Thymus (tissue), 11 donors: Measurements from ENCODE around the gene RPS6KA2. TPM values are rescaled to one million over a fixed set of nuclear protein-coding genes. Genes with fewer than 3 reads are reported as not detected.

ENCODE experiments used
- DNase-seq, 9 donors: peaks; one replicate each; pipeline ENCODE4 v3.0.0-alpha.2; 2013; ENCODE audit warnings: low spot score in 9 of 9, low read depth in 6 of 9, missing footprints in 1 of 9
- H3K27ac ChIP-seq, 2 donors: one replicate each; pipeline ENCODE4 v1.5.1; 2013; ENCODE audit warnings: control low read depth in 1 of 2, low read depth in 1 of 2, low read length in 1 of 2, mild to moderate bottlenecking in 1 of 2, moderate library complexity in 1 of 2
- H3K27me3 ChIP-seq, 2 donors: one replicate each; pipeline ENCODE4 v1.5.1; 2013; ENCODE audit warnings: low read length in 1 of 2; ENCODE audit not compliant: control insufficient read depth in 2 of 2, insufficient read depth in 1 of 2
- H3K36me3 ChIP-seq, 2 donors: one replicate each; pipeline ENCODE4 v1.5.1; 2013; ENCODE audit warnings: low read length in 1 of 2, mild to moderate bottlenecking in 1 of 2, moderate library complexity in 1 of 2; ENCODE audit not compliant: control insufficient read depth in 2 of 2, insufficient read depth in 2 of 2
- H3K4me1 ChIP-seq, 2 donors: one replicate each; pipeline ENCODE4 v1.5.1; 2013; ENCODE audit warnings: low read length in 2 of 2; ENCODE audit not compliant: control insufficient read depth in 2 of 2, insufficient read depth in 2 of 2
- H3K4me3 ChIP-seq, 2 donors: one replicate each; pipeline ENCODE4 v1.5.1; 2013; ENCODE audit warnings: low read length in 2 of 2, control low read depth in 1 of 2, mild to moderate bottlenecking in 1 of 2
- H3K9me3 ChIP-seq, 2 donors: one replicate each; pipeline ENCODE4 v1.5.1; 2013; ENCODE audit warnings: low read length in 1 of 2, mild to moderate bottlenecking in 1 of 2; ENCODE audit not compliant: control insufficient read depth in 2 of 2, insufficient read depth in 1 of 2
- WGBS: extraction: QIAGEN DNeasy Blood & Tissue Kit; methylation state at CpG from one replicate; pipeline ENCODE4 v1.1.7; 2013; 5-methylcytosine and 5-hydroxymethylcytosine counted together
- polyA plus RNA-seq: library from polyadenylated mRNA; stranded (reverse); fragments of 200-250 nt; gene quantifications from one replicate; pipeline ENCODE4 v1.2.3, GENCODE V29; 2013
- total RNA-seq: library from RNA; stranded (reverse); fragments of 120-200 nt; gene quantifications from one replicate; pipeline ENCODE4 v1.2.4, GENCODE V29; 2013
- donor health status: healthy.

The RPS6KA2 gene
- total and polyA plus RNA-seq, 2 donors, result 2.9 to 12.3 TPM

DNA sequence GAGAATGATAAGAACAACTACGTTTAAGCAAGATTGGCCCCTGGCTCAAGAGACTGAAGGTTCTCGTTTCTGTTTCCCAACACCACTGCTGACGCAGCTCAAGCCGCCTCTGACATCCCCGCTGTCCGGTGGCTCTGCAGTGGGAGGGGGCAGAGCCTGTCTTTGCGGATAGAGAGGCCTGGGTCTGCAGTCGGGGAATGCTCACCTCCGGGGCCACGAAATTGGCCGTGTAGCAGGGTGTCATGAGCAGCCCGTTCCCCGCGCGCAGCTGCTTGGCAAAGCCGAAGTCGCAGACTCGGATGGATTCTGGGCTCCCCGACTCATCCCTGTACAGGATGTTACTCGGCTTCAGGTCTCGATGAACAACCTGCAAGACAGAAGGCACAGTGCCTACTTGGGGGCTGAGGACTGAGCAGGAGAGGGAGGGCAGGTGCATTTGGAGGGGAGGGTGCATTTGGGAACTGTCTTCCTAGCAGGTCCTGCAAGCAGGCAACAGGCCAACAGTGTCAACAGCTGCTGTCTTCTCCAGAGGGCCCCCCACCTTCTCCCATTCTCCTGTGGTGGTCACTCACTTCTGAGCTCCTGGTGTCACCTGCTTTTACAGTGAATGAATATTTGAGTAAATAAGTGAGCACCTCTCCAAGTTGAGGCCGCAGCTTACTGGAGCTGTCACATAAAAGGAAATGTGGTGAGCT, 203.9 kb downstream of the RPS6KA2 start:
- no peak overlapping the region for H3K4me3 ChIP-seq

DNA sequence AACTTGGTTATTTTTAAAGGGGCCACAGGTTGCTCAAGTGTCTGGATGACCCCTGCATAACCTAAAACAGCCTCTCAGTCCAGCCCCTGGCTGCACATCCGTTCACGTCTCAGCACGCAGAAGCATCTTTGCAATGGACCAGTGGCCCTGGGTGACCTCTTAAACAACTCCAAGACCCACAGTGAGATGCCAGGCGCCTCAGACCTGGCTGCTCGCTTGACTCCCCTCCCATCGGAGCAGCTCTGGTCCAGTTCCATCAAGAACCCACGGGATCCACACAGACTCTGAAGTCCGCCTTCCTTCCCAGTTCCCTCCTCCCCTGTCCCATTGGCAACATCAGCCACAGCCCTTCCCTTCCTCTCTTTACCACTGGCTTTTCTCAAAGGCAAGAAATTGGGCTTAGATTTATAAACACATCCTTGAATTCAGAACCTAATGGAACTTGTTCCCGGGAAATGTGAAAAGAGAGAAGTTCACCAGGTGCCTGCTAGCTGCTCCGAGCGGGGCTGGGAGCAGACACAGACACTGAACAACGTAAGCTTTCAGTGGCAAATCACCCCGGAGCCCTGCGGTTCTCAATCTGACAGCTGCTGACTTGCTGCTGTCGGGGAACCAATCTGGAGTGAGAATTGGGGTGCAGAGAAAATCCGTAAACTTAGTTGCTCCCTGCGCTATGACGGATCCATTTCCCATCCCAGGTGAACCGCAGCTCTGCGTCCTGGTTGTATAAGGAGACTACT, 204.7 kb downstream of the RPS6KA2 start:
- no peak for DNase-seq
- H3K36me3 ChIP-seq, result peaks cover 0 to 3% of the 10 kb centered on the region in 2 donors
- H3K4me3 ChIP-seq, result no peak overlapping the region
- WGBS, result 94% methylated on average over 20 of the region's 20 CpGs
- H3K27me3 ChIP-seq, result no peaks in the 10 kb centered on the region
- H3K4me1 ChIP-seq, result peaks cover 38 to 57% of the 10 kb centered on the region in 2 donors
- no peak overlapping the region for H3K27ac ChIP-seq
- no peaks in the 10 kb centered on the region for H3K9me3 ChIP-seq

More for the DNA sequence above, 203.9 kb downstream of the RPS6KA2 start:
- DNase-seq, result no peak
- Histone ChIP-seq H3K36me3 (peaks cover 0 to 3% of the 10 kb centered on the region in 2 donors), H3K4me1 (peaks cover 29 to 49% of the 10 kb centered on the region in 2 donors), H3K27me3 (no peaks in the 10 kb centered on the region), H3K27ac (no peak overlapping the region), H3K9me3 (no peaks in the 10 kb centered on the region)
- 98% methylated on average over 22 of the region's 22 CpGs for WGBS

DNA sequence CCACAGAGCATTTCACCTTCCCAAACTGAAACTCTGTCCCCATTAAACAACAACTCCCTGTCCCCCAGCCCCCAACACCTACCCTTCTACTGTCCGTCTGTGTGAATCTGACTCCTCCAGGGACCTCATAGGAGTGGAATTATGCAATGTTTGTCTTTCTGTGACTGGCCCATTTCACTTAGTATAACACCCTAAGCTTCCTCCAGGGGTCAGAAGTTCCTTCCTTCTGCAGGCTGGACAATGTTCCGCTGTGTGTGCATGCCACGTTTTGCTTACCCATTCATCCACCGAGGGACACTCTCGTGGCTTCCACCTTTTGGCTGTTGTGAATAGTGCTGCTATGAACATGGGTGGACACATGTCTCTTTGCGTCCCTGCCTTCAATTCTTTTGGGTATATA, 206.7 kb downstream of the RPS6KA2 start:
- Histone ChIP-seq H3K4me3 (no peak overlapping the region), H3K27ac (peak overlapping the region; percentile 87 to 96), H3K9me3 (peaks cover 0 to 5% of the 10 kb centered on the region in 2 donors), H3K36me3 (peaks cover 0 to 6% of the 10 kb centered on the region in 2 donors), H3K27me3 (no peaks in the 10 kb centered on the region), H3K4me1 (peaks cover 56 to 77% of the 10 kb centered on the region in 2 donors)
- WGBS, result 89% methylated on average over 6 of the region's 6 CpGs
- no peak for DNase-seq

DNA sequence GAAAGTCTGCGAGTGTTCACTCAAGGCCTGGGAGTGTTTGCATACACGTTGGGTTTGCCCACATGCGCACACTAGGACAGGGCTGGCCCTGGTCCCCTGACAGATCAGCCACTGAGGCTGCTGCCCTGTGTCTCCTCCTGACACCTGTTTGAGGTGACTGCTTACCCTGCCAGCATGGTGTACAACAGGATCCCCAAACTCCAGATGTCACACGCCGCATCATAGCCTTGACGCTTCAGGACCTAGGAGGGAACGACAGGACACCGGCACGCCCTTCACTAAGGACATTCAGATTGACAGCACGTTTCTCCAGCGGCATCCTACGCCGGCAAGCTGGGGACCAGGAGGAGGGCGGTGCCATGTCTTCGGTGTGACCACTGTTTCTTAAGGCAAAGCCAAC, 207.3 kb downstream of the RPS6KA2 start:
- no peaks in the 10 kb centered on the region for H3K27me3 ChIP-seq
- peak overlapping the region; percentile 87 to 96 for H3K27ac ChIP-seq
- peaks cover 0 to 6% of the 10 kb centered on the region in 2 donors for H3K36me3 ChIP-seq
- no peak for DNase-seq
- H3K4me3 ChIP-seq, result no peak overlapping the region
- 86% methylated on average over 15 of the region's 15 CpGs for WGBS
- H3K9me3 ChIP-seq, result peaks cover 0 to 5% of the 10 kb centered on the region in 2 donors
- peaks cover 59 to 81% of the 10 kb centered on the region in 2 donors for H3K4me1 ChIP-seq

DNA sequence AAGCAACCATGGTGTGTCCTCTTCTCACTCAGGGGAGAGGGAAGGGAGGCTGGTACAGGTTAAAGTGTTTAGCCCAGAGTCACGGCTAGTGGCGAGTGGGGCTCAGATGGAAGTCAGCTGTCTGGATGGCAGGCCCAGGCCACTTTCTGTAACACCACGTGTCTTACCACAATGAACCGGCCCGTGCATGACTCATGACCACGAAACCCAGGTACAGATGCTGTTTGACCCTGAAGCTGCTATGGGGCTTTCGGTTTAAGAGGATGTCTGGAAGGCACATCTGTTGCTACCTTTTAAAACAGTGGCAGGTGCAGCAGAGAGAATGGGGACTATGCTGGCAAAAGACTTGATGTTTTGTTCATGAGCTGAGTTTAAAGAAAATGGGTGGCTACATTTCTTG, 207.8 kb downstream of the RPS6KA2 start:
- H3K4me3 ChIP-seq, result no peak overlapping the region
- peak overlapping the region; percentile 87 to 96 for H3K27ac ChIP-seq
- peak in 4 of 9 donors; percentile 63 to 87 (median 66) for DNase-seq
- peaks cover 0 to 5% of the 10 kb centered on the region in 2 donors for H3K9me3 ChIP-seq
- H3K27me3 ChIP-seq, result no peaks in the 10 kb centered on the region
- H3K4me1 ChIP-seq, result peaks cover 61 to 84% of the 10 kb centered on the region in 2 donors
- peaks cover 0 to 6% of the 10 kb centered on the region in 2 donors for H3K36me3 ChIP-seq
- WGBS, result 8% methylated on average over 7 of the region's 7 CpGs

DNA sequence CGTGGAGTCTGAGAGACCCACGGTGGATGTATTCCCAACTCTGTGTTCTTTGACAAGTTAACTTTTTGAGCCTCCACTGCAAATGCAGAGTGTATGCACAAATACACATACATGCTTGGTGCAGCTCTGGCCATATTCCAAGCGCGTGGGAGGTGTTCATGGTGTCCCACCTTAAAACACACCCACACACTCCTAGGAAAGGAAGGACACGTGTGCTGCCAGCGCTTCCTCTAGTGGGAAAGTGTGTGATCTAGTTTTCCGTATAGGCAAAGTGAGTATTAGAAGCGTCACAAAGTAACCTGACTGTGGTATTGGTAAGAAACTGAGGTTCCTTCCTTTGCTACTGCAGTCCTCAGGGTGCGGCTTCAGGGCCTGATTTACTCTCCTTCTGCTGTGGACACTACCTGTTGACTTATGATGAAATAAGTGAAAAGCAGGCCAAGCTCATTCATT, 208.3 kb downstream of the RPS6KA2 start:
- H3K27ac ChIP-seq, result peak overlapping the region; percentile 87 to 96
- H3K9me3 ChIP-seq, result peaks cover 0 to 5% of the 10 kb centered on the region in 2 donors
- H3K36me3 ChIP-seq, result peaks cover 0 to 6% of the 10 kb centered on the region in 2 donors
- 84% methylated on average over 9 of the region's 9 CpGs for WGBS
- no peaks in the 10 kb centered on the region for H3K27me3 ChIP-seq
- no peak overlapping the region for H3K4me3 ChIP-seq
- H3K4me1 ChIP-seq, result peaks cover 63 to 84% of the 10 kb centered on the region in 2 donors
- DNase-seq, result peak in 1 of 9 donors; percentile 44

DNA sequence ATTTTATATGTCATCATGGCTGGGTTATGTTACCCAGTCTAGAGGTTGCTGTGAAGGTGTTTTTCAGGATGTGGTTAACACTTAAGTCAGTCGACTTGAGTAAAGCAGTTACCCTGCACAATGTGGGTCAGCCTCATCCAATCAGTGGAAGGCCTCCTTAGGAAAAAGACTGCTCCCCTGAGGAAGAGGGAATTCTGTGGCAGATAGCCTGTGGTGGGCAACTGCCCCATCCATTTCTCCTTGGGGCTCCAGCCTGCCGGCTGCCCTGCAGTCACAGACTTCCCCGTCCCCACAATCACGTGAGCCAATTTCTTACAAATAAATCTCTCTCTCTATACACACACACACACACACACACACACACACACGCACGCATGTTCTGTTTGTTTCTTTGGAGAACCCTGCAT, 209.8 kb downstream of the RPS6KA2 start:
- peaks cover 77 to 90% of the 10 kb centered on the region in 2 donors for H3K4me1 ChIP-seq
- peaks cover 0 to 5% of the 10 kb centered on the region in 2 donors for H3K9me3 ChIP-seq
- H3K27ac ChIP-seq, result peak overlapping the region; percentile 93 to 96
- H3K4me3 ChIP-seq, result no peak overlapping the region
- peak in 5 of 9 donors; percentile 73 to 93 (median 78) for DNase-seq
- WGBS, result 29% methylated on average over 6 of the region's 6 CpGs
- no peaks in the 10 kb centered on the region for H3K27me3 ChIP-seq
- H3K36me3 ChIP-seq, result peaks cover 0 to 3% of the 10 kb centered on the region in 2 donors

DNA sequence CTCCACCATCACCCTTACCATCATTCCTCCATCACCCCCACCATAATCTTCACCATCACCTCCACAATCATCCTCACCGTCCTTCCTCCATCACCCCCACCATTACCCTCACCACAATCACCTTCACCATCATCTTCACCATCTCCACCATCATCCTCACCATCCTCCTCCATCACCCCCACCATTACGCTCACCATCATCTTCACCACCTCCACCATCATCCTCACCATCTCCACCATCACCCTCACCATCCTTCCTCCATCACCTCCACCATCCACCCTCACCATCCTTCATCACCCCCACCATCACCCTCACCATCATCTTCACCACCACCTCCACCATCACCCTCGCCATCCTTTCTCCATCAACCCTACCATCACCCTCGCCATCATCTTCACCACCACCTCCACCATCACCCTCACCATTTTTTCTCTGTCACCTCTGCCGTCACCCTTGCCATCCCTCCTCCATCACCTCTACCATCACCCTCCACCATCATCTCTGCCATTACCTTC, 211.2 kb downstream of the RPS6KA2 start:
- Histone ChIP-seq H3K4me3 (no peak overlapping the region), H3K4me1 (peaks cover 86 to 93% of the 10 kb centered on the region in 2 donors), H3K27ac (peak overlapping the region; percentile 82 to 90), H3K9me3 (peaks cover 0 to 5% of the 10 kb centered on the region in 2 donors), H3K27me3 (no peaks in the 10 kb centered on the region), H3K36me3 (peaks cover 0 to 3% of the 10 kb centered on the region in 2 donors)
- no peak for DNase-seq
- 85% methylated on average over 5 of the region's 5 CpGs for WGBS

DNA sequence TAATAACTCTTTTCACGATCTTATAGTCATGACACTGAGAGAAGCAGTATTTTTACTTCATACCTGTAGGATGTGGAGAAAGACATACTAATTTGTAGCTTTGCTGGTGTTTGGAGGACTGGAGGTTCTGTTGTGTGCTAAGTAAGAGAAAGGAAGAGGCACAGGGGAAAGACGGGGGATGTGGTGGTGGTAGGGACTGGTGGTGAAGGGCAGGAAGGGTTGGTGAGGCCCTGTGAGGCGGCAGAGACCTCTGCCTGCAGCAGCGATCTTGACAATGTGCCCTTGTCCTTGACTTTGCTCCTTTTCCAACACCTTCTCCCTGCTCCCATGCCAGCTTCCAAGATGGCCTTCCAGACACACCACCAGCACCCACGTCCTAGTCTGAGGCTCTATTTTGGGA, 211.7 kb downstream of the RPS6KA2 start:
- peaks cover 86 to 93% of the 10 kb centered on the region in 2 donors for H3K4me1 ChIP-seq
- peak overlapping the region in 1 of 2 donors; percentile 1 for H3K4me3 ChIP-seq
- no peaks in the 10 kb centered on the region for H3K27me3 ChIP-seq
- peaks cover 0 to 5% of the 10 kb centered on the region in 2 donors for H3K9me3 ChIP-seq
- H3K27ac ChIP-seq, result peak overlapping the region; percentile 82 to 90
- WGBS, result 35% methylated on average over 5 of the region's 5 CpGs
- peak in 2 of 9 donors; percentile 60 to 80 for DNase-seq
- H3K36me3 ChIP-seq, result peaks cover 0 to 3% of the 10 kb centered on the region in 2 donors
